ENCODE data around the gene ALB. TPM values are rescaled to one million over a fixed set of nuclear protein-coding genes. Genes with fewer than 3 reads are reported as not detected.

Gene ALB
- total RNA-seq, 3 donors from 2014 or later = 13.8 to 22.6 (median 18.3) TPM

- DNase-seq (no peak), ATAC-seq (no peak)
- Mint-ChIP-seq H3K9me3 (no peaks in the 10 kb centered on the region), H3K4me1 (ENCODE audit: low read depth) (no peaks in the 10 kb centered on the region), H3K4me3 (no peak overlapping the region), H3K36me3 (ENCODE audit: insufficient read depth) (no peaks in the 10 kb centered on the region), H3K27me3 (ENCODE audit: low read depth) (peaks cover 3% of the 10 kb centered on the region)
These were observed 28.3 kb downstream of the ALB start for GRCh38 chr4:73432169-73433000.

- no peaks in the 10 kb centered on the region for H3K4me1 Mint-ChIP-seq (ENCODE audit: low read depth)
- no peaks in the 10 kb centered on the region for H3K36me3 Mint-ChIP-seq (ENCODE audit: insufficient read depth)
- H3K27me3 Mint-ChIP-seq (ENCODE audit: low read depth) = peaks cover 3% of the 10 kb centered on the region
These were observed 29.1 kb downstream of the ALB start for GRCh38 chr4:73433140-73433539.

GRCh38 chr4:73434311-73434710 is 30.2 kb downstream of the ALB start:
- no peak for DNase-seq
- no peak for ATAC-seq

More at GRCh38 chr4:73433140-73433539, 29.1 kb downstream of the ALB start:
- no peak for DNase-seq
- no peak for ATAC-seq
- Mint-ChIP-seq H3K4me3 (no peak overlapping the region), H3K9me3 (no peaks in the 10 kb centered on the region)

GRCh38 chr4:73435984-73436383 is 31.9 kb downstream of the ALB start, which contains the start of gene AFP:
Gene AFP, plus strand, starts transcription at chr4:73436221. Its CDS starts 42 bp downstream, at chr4:73436263.
- no peak within 1 kb of the TSS for H3K4me3 Mint-ChIP-seq
- peaks cover 5% of the 10 kb centered on the region for H3K27me3 Mint-ChIP-seq (ENCODE audit: low read depth)

More at GRCh38 chr4:73434311-73434710, 30.2 kb downstream of the ALB start:
- Mint-ChIP-seq H3K9me3 (no peaks in the 10 kb centered on the region), H3K36me3 (ENCODE audit: insufficient read depth) (no peaks in the 10 kb centered on the region), H3K27me3 (ENCODE audit: low read depth) (peaks cover 3% of the 10 kb centered on the region), H3K4me1 (ENCODE audit: low read depth) (no peaks in the 10 kb centered on the region), H3K4me3 (no peak overlapping the region)

GRCh38 chr4:73436674-73437557 is 32.8 kb downstream of the ALB start:
- no peak for DNase-seq
- Mint-ChIP-seq H3K4me3 (no peak overlapping the region), H3K36me3 (ENCODE audit: insufficient read depth) (no peaks in the 10 kb centered on the region), H3K27me3 (ENCODE audit: low read depth) (peaks cover 5% of the 10 kb centered on the region), H3K4me1 (ENCODE audit: low read depth) (no peaks in the 10 kb centered on the region), H3K9me3 (no peaks in the 10 kb centered on the region)
- no peak for ATAC-seq

More at GRCh38 chr4:73435984-73436383, 31.9 kb downstream of the ALB start, which contains the start of gene AFP:
- ATAC-seq = no peak
- no peak for DNase-seq
- Mint-ChIP-seq H3K4me1 (ENCODE audit: low read depth) (no peaks in the 10 kb centered on the region), H3K9me3 (no peaks in the 10 kb centered on the region), H3K36me3 (ENCODE audit: insufficient read depth) (no peaks in the 10 kb centered on the region)

- ATAC-seq (no peak), DNase-seq (no peak)
- Mint-ChIP-seq H3K36me3 (ENCODE audit: insufficient read depth) (no peaks in the 10 kb centered on the region), H3K27me3 (ENCODE audit: low read depth) (peaks cover 2% of the 10 kb centered on the region), H3K9me3 (no peaks in the 10 kb centered on the region), H3K4me1 (ENCODE audit: low read depth) (no peaks in the 10 kb centered on the region), H3K4me3 (no peak overlapping the region)
These were observed 33.5 kb downstream of the ALB start for GRCh38 chr4:73437558-73437956.

GRCh38 chr4:73438048-73438447 is 34.0 kb downstream of the ALB start:
- no peak for ATAC-seq
- DNase-seq = no peak
- H3K4me3 Mint-ChIP-seq = no peak overlapping the region
- H3K4me1 Mint-ChIP-seq (ENCODE audit: low read depth) = no peaks in the 10 kb centered on the region
- no peaks in the 10 kb centered on the region for H3K9me3 Mint-ChIP-seq
- no peaks in the 10 kb centered on the region for H3K36me3 Mint-ChIP-seq (ENCODE audit: insufficient read depth)
- H3K27me3 Mint-ChIP-seq (ENCODE audit: low read depth) = peaks cover 2% of the 10 kb centered on the region

- Mint-ChIP-seq H3K4me1 (ENCODE audit: low read depth) (no peaks in the 10 kb centered on the region), H3K4me3 (no peak overlapping the region), H3K9me3 (no peaks in the 10 kb centered on the region), H3K27me3 (ENCODE audit: low read depth) (peaks cover 2% of the 10 kb centered on the region), H3K36me3 (ENCODE audit: insufficient read depth) (no peaks in the 10 kb centered on the region)
- DNase-seq (no peak), ATAC-seq (no peak)
These were observed 34.6 kb downstream of the ALB start for GRCh38 chr4:73438582-73439215.

- H3K4me3 Mint-ChIP-seq = no peak overlapping the region
- peaks cover 2% of the 10 kb centered on the region for H3K27me3 Mint-ChIP-seq (ENCODE audit: low read depth)
- ATAC-seq (no peak), DNase-seq (no peak)
- H3K36me3 Mint-ChIP-seq (ENCODE audit: insufficient read depth) = no peaks in the 10 kb centered on the region
- H3K9me3 Mint-ChIP-seq = no peaks in the 10 kb centered on the region
- no peaks in the 10 kb centered on the region for H3K4me1 Mint-ChIP-seq (ENCODE audit: low read depth)
These were observed 35.4 kb downstream of the ALB start for GRCh38 chr4:73439445-73439844.

- H3K4me3 Mint-ChIP-seq = no peak overlapping the region
- ATAC-seq (no peak), DNase-seq (no peak)
- no peaks in the 10 kb centered on the region for H3K4me1 Mint-ChIP-seq (ENCODE audit: low read depth)
- H3K9me3 Mint-ChIP-seq = no peaks in the 10 kb centered on the region
- H3K36me3 Mint-ChIP-seq (ENCODE audit: insufficient read depth) = no peaks in the 10 kb centered on the region
- H3K27me3 Mint-ChIP-seq (ENCODE audit: low read depth) = peaks cover 3% of the 10 kb centered on the region
These were observed 35.9 kb downstream of the ALB start for GRCh38 chr4:73439991-73440390.

GRCh38 chr4:73440653-73441052 is 36.6 kb downstream of the ALB start:
- no peaks in the 10 kb centered on the region for H3K36me3 Mint-ChIP-seq (ENCODE audit: insufficient read depth)
- ATAC-seq = no peak
- DNase-seq = no peak
- no peak overlapping the region for H3K4me3 Mint-ChIP-seq
- H3K4me1 Mint-ChIP-seq (ENCODE audit: low read depth) = no peaks in the 10 kb centered on the region
- no peaks in the 10 kb centered on the region for H3K9me3 Mint-ChIP-seq
- peaks cover 5% of the 10 kb centered on the region for H3K27me3 Mint-ChIP-seq (ENCODE audit: low read depth)

GRCh38 chr4:73442275-73442674 is 38.2 kb downstream of the ALB start:
- ATAC-seq (no peak), DNase-seq (no peak)
- peaks cover 7% of the 10 kb centered on the region for H3K27me3 Mint-ChIP-seq (ENCODE audit: low read depth)
- H3K4me1 Mint-ChIP-seq (ENCODE audit: low read depth) = no peaks in the 10 kb centered on the region
- no peaks in the 10 kb centered on the region for H3K9me3 Mint-ChIP-seq
- H3K36me3 Mint-ChIP-seq (ENCODE audit: insufficient read depth) = no peaks in the 10 kb centered on the region
- no peak overlapping the region for H3K4me3 Mint-ChIP-seq

GRCh38 chr4:73443224-73443623 is 39.1 kb downstream of the ALB start:
- no peak for DNase-seq
- no peaks in the 10 kb centered on the region for H3K36me3 Mint-ChIP-seq (ENCODE audit: insufficient read depth)
- no peaks in the 10 kb centered on the region for H3K9me3 Mint-ChIP-seq
- H3K4me1 Mint-ChIP-seq (ENCODE audit: low read depth) = no peaks in the 10 kb centered on the region
- ATAC-seq = no peak
- no peak overlapping the region for H3K4me3 Mint-ChIP-seq
- peaks cover 7% of the 10 kb centered on the region for H3K27me3 Mint-ChIP-seq (ENCODE audit: low read depth)

Measured in activated T-cell treated with anti-CD3 and anti-CD28 coated beads, Interleukin-2, amount 50 U/mL, for 4 hours (primary cell).